Fibroblast of skin of right biceps (primary cell): ENCODE results near the gene BLVRB.
"Not testable (repeated sequence)": the region's sequence is repeated elsewhere in the genome, so short reads cannot be mapped to it uniquely, and the experiment has no call there.

Experiments
- DNase-seq: peaks from one replicate; pipeline ENCODE4 v3.0.0-alpha.2; 2013

Gene BLVRB

GRCh38 chr19:40420766-40421765 is 44.5 kb downstream of the BLVRB start:
- DNase-seq = peak; percentile 89

GRCh38 chr19:40420451-40420765 is 45.1 kb downstream of the BLVRB start:
- DNase-seq = no peak

- no peak for DNase-seq
These were observed 45.8 kb downstream of the BLVRB start for GRCh38 chr19:40419780-40420179.

GRCh38 chr19:40419066-40419612 is 46.4 kb downstream of the BLVRB start:
- no peak for DNase-seq

GRCh38 chr19:40418040-40418439 is 47.5 kb downstream of the BLVRB start:
- no peak for DNase-seq

GRCh38 chr19:40417643-40417981 is 47.9 kb downstream of the BLVRB start:
- no peak for DNase-seq

- peak; percentile 23 for DNase-seq
These were observed 48.5 kb downstream of the BLVRB start for GRCh38 chr19:40416918-40417642.

- DNase-seq = no peak
These were observed 49.8 kb downstream of the BLVRB start for GRCh38 chr19:40415768-40416167.

- no peak for DNase-seq
These were observed 50.7 kb downstream of the BLVRB start for GRCh38 chr19:40414542-40415535.

- no peak for DNase-seq
These were observed 52.2 kb downstream of the BLVRB start, which contains the start of gene PRX for GRCh38 chr19:40413291-40413845. PRX (minus strand) TSS chr19:40413378; CDS start chr19:40407932, 5,446 bp downstream.

GRCh38 chr19:40412866-40413265 is 52.7 kb downstream of the BLVRB start:
- no peak for DNase-seq

- no peak for DNase-seq
These were observed 53.5 kb downstream of the BLVRB start for GRCh38 chr19:40411958-40412499.

- no peak for DNase-seq
These were observed 54.3 kb downstream of the BLVRB start for GRCh38 chr19:40411125-40411842.

- DNase-seq = no peak
These were observed 55.5 kb downstream of the BLVRB start for GRCh38 chr19:40410030-40410389.

GRCh38 chr19:40408598-40408925 is 57.0 kb downstream of the BLVRB start:
- DNase-seq = not testable (repeated sequence)

- no peak for DNase-seq
These were observed 57.6 kb downstream of the BLVRB start for GRCh38 chr19:40407714-40408597.

GRCh38 chr19:40403262-40403984 is 62.1 kb downstream of the BLVRB start:
- DNase-seq = peak; percentile 87

GRCh38 chr19:40400559-40400958 is 65.0 kb downstream of the BLVRB start:
- DNase-seq = peak; percentile 11

- DNase-seq = peak; percentile 46
These were observed 67.0 kb downstream of the BLVRB start for GRCh38 chr19:40398417-40399131.
